Body of pancreas (tissue), 4 donors: ENCODE data around the gene UBA5. TPM values are rescaled to one million over a fixed set of nuclear protein-coding genes. Genes with fewer than 3 reads are reported as not detected.

Experiments
- ATAC-seq: fragments of 150-250 bp; one replicate; pipeline ENCODE4 v1.9.1; 2016
- DNase-seq, 4 donors: peaks; one replicate each; pipeline ENCODE4 v3.0.0-alpha.2; 2019
- H3K27ac ChIP-seq, 4 donors: fragments of 200-600 bp; sonication (generic); 1 replicate in 3 of 4; 2 replicates in 1 of 4; pipeline versions ENCODE4 v1.5.1 to v1.6.1; 2016 to 2019; ENCODE audit warnings: mild to moderate bottlenecking in 1 of 4, mixed read lengths in 1 of 4, moderate library complexity in 1 of 4
- H3K27me3 ChIP-seq, 2 donors: fragments of 200-600 bp; sonication (generic); one replicate each; pipeline ENCODE4 v1.6.0; 2016; ENCODE audit warnings: mild to moderate bottlenecking in 1 of 2
- H3K36me3 ChIP-seq, 2 donors: fragments of 200-600 bp; sonication (generic); replicated peaks in 1 of 2; 2 replicates each; pipeline ENCODE4 v1.5.1; 2016; ENCODE audit warnings: low read depth in 2 of 2; ENCODE audit not compliant: insufficient read depth in 1 of 2
- H3K4me1 ChIP-seq: fragments of 200-600 bp; sonication (generic); one replicate; pipeline ENCODE4 v1.6.0; 2016
- H3K4me3 ChIP-seq, 2 donors: fragments of 200-600 bp; sonication (generic); 1 replicate in 1 of 2; 2 replicates in 1 of 2; pipeline ENCODE4 v1.5.1; 2016 to 2019
- H3K9me3 ChIP-seq, 3 donors: fragments of 200-600 bp; sonication (generic); 1 replicate in 2 of 3; 2 replicates in 1 of 3; pipeline ENCODE4 v1.5.1; 2016
- POLR2A ChIP-seq, 3 donors: fragments of 450-650 bp; IDR thresholded peaks; one replicate each; pipeline ENCODE4 v1.6.1; 2016; ENCODE audit warnings: antibody characterized with exemption in 3 of 3, mild to moderate bottlenecking in 2 of 3
- WGBS, 2 donors: methylation state at CpG; one replicate each; pipeline ENCODE4 v1.1.5; 2017; 5-methylcytosine and 5-hydroxymethylcytosine counted together
- intact Hi-C: fragments of 100-400 bp; cut with DNase I; formaldehyde crosslinking; loops from one replicate; pipeline ENCODE4 v1.15.1; 2023
- total RNA-seq, 2 donors: library from RNA; depleted of rRNA; stranded (reverse); fragments of >200 nt; gene quantifications; one replicate each; pipeline ENCODE4 v1.1.0, GENCODE V29; 2016
- TF ChIP-seq, protein P1 (sequence below), 7 experiments: fragments of 450-650 bp in 4 of 7; fragments of 200-600 bp in 3 of 7; sonication (generic) in 3 of 7; IDR thresholded peaks; one replicate each; pipeline ENCODE4 v1.5.1; 2016 to 2019; ENCODE audit warnings: antibody characterized with exemption in 7 of 7

UBA5 gene
- total RNA-seq, 2 donors from 2014 or later, result 85.6 to 99.2 TPM

DNA sequence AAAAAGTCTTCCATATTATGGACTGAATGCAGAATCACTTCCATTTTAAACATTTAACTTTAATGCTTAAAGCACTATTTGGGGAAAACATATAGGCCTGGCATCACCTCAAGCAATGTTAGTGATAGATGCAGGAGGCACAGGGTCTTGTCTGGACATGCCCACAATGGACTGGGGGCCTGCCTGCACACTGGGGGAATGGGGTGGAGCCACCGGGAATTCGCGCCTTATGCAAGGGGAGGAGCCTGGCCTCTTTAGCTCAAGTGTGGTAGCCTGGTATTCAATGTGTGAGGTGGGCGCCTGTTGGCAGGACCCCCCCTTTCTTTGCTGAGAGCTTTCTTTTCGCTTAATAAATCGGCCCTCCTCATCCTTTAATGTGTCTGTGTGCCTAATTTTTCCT lies 33.2 kb upstream of the UBA5 start:
- WGBS, 2 donors, result 90 to 93% methylated on average over 6 of the region's 6 CpGs
- H3K27ac ChIP-seq, result no peak overlapping the region
- intact Hi-C loops, result no loop called here
- DNase-seq (no peak), ATAC-seq (no peak)
- no peak overlapping the region for H3K4me3 ChIP-seq
- no peaks in the 10 kb centered on the region for H3K27me3 ChIP-seq
- no peaks in the 10 kb centered on the region for H3K9me3 ChIP-seq
- no peak for TF ChIP-seq POLR2A (IDR thresholded peaks at IDR 0.05)
- TF ChIP-seq, protein P1, sequence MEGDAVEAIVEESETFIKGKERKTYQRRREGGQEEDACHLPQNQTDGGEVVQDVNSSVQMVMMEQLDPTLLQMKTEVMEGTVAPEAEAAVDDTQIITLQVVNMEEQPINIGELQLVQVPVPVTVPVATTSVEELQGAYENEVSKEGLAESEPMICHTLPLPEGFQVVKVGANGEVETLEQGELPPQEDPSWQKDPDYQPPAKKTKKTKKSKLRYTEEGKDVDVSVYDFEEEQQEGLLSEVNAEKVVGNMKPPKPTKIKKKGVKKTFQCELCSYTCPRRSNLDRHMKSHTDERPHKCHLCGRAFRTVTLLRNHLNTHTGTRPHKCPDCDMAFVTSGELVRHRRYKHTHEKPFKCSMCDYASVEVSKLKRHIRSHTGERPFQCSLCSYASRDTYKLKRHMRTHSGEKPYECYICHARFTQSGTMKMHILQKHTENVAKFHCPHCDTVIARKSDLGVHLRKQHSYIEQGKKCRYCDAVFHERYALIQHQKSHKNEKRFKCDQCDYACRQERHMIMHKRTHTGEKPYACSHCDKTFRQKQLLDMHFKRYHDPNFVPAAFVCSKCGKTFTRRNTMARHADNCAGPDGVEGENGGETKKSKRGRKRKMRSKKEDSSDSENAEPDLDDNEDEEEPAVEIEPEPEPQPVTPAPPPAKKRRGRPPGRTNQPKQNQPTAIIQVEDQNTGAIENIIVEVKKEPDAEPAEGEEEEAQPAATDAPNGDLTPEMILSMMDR (IDR thresholded peaks at IDR 0.05), result no peak
- no peaks in the 10 kb centered on the region for H3K4me1 ChIP-seq
- peaks cover 0 to 6% of the 10 kb centered on the region in 2 donors for H3K36me3 ChIP-seq

DNA sequence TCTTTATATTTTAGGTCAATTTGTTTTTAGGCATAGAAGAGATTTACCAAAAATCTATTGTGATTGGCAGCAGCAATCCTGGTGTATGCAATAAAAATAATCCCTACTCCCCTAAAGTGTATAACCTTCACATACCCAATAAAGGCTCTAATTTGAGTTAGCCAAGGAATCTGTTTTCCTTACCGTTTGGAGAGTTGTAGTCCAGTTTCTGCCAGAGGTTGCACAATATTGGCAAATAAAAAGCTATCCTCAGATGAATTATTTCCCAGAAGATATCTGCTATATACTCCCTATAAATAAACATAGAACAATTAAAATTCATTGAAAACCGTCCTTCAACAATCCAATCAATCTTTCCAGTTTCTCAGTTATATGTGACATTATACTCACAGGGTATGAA lies 32.0 kb upstream of the UBA5 start:
- H3K4me3 ChIP-seq, result no peak overlapping the region
- intact Hi-C loops, result no loop called here
- no peak for DNase-seq
- TF ChIP-seq POLR2A (IDR thresholded peaks at IDR 0.05), result no peak
- TF ChIP-seq, protein P1 (IDR thresholded peaks at IDR 0.05), result no peak
- 11 to 21% methylated on average over 2 of the region's 2 CpGs for WGBS, 2 donors
- no peaks in the 10 kb centered on the region for H3K27me3 ChIP-seq
- H3K27ac ChIP-seq, result no peak overlapping the region
- no peaks in the 10 kb centered on the region for H3K9me3 ChIP-seq
- no peaks in the 10 kb centered on the region for H3K4me1 ChIP-seq
- peaks cover 0 to 6% of the 10 kb centered on the region in 2 donors for H3K36me3 ChIP-seq
- ATAC-seq, result no peak

DNA sequence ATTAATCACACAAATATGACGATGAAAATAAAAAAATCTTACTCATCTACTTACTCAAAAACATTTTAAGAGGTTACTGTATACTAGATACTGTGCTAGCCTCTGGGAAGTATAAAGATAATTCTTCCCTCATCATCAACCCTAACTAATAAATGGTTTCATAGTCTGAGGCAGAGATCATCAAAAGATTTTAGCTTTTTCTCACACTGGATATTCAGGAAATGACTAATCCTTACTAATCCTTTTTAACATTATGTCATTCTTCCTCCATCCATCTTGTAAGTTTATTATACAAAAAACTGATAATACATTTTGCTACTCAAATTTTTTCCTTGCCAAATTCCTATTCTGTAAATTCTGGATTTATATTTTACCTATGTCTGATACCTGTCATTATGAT lies 30.2 kb upstream of the UBA5 start:
- peaks cover 0 to 6% of the 10 kb centered on the region in 2 donors for H3K36me3 ChIP-seq
- TF ChIP-seq, protein P1 (IDR thresholded peaks at IDR 0.05), result no peak
- no peak for TF ChIP-seq POLR2A (IDR thresholded peaks at IDR 0.05)
- intact Hi-C loops, result no loop called here
- no peaks in the 10 kb centered on the region for H3K27me3 ChIP-seq
- no peaks in the 10 kb centered on the region for H3K4me1 ChIP-seq
- H3K27ac ChIP-seq, result no peak overlapping the region
- DNase-seq, result no peak
- ATAC-seq, result no peak
- 75 to 81% methylated on average over 1 of the region's 1 CpG for WGBS, 2 donors
- H3K9me3 ChIP-seq, result no peaks in the 10 kb centered on the region
- H3K4me3 ChIP-seq, result no peak overlapping the region

DNA sequence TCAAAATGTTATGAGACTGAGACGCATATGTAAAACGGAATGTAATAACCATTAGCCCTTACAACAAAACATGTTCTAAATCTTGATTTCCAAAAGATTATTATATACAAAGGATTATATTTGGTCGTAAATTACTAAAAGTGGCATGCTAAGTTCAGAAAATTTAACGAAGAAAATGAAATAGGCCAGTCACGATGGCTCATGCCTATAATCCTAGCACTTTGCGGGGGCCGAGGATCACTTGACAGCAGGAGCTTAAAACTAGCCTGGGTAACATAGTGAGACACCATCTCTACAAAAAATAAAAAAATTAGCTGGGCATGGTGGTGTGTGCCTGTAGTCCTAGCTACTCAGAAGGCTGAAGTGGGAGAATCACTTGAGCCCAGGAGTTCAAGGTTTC lies 29.5 kb upstream of the UBA5 start:
- ATAC-seq, result no peak
- Histone ChIP-seq H3K27ac (no peak overlapping the region), H3K4me3 (no peak overlapping the region), H3K36me3 (peaks cover 0 to 6% of the 10 kb centered on the region in 2 donors), H3K9me3 (no peaks in the 10 kb centered on the region), H3K27me3 (no peaks in the 10 kb centered on the region), H3K4me1 (no peaks in the 10 kb centered on the region)
- no peak for DNase-seq
- TF ChIP-seq, protein P1 (IDR thresholded peaks at IDR 0.05), result no peak
- TF ChIP-seq POLR2A (IDR thresholded peaks at IDR 0.05), result no peak
- 91 to 96% methylated on average over 7 of the region's 7 CpGs for WGBS, 2 donors
- intact Hi-C loops, result no loop called here

DNA sequence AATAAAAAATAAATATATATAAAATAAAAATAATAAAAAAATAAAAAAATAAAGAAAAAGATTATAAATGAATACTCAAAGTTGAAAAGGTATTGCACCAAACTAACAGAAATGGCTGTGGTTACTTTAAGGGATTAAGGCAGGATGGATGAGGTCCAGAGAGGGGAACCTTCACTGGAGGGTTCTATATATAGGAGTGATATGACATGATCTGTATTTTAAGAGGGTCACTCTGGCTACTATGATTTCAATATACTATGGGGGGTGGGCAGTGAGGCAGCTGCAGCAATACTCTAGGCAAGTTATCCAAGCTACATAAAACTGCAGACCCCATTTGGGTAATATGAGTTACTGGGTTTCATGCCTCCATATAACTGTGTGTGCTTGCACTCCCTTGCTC lies 25.1 kb upstream of the UBA5 start:
- no peak for DNase-seq
- TF ChIP-seq POLR2A (IDR thresholded peaks at IDR 0.05), result no peak
- TF ChIP-seq, protein P1 (IDR thresholded peaks at IDR 0.05), result no peak
- peaks cover 0 to 4% of the 10 kb centered on the region in 2 donors for H3K36me3 ChIP-seq
- intact Hi-C loops, result no loop called here
- H3K27me3 ChIP-seq, result no peaks in the 10 kb centered on the region
- H3K27ac ChIP-seq, result no peak overlapping the region
- no peaks in the 10 kb centered on the region for H3K9me3 ChIP-seq
- no peaks in the 10 kb centered on the region for H3K4me1 ChIP-seq
- ATAC-seq, result no peak
- H3K4me3 ChIP-seq, result no peak overlapping the region
